ENCODE measurements around the gene SPATS2L. TPM values are rescaled to one million over a fixed set of nuclear protein-coding genes. Genes with fewer than 3 reads are reported as not detected.
A peak's percentile ranks its signal among the peaks of the same experiment; 100 is the strongest.

Gene SPATS2L
- total RNA-seq, 1 experiment from 2014 or later = 47.3 TPM

- H3K79me2 ChIP-seq (ENCODE audit: insufficient read depth, low read length) = peaks cover 27% of the 10 kb centered on the region; the same call in 1 of the 2 replicates
- H3K27me3 Mint-ChIP-seq (ENCODE audit: low read depth) = no peaks in the 10 kb centered on the region
These were observed 48.6 kb downstream of the SPATS2L start for GRCh38 chr2:200354833-200355751.

More at GRCh38 chr2:200354833-200355751, 48.6 kb downstream of the SPATS2L start:
- no peak overlapping the region for H4K91ac ChIP-seq (ENCODE audit: insufficient read length, low read depth, low read length)
- peaks cover 38% of the 10 kb centered on the region for H3K4me1 ChIP-seq (ENCODE audit: insufficient read depth, low read length)
- peaks cover 3% of the 10 kb centered on the region for H3K79me1 ChIP-seq (ENCODE audit: insufficient read depth, low read depth, low read length, poor library complexity, severe bottlenecking)
- peaks cover 0 to 2% of the 10 kb centered on the region in 2 experiments; a peak in 3 of 5 replicates for H3K9me3 Mint-ChIP-seq
- H3T11ph ChIP-seq (ENCODE audit: low read length) = no peak overlapping the region
- H4K20me1 ChIP-seq (ENCODE audit: control insufficient read depth, insufficient read depth, insufficient read length) = no peaks in the 10 kb centered on the region
- H3K27ac ChIP-seq (ENCODE audit: insufficient read length, low read depth, low read length) = peak overlapping the region; percentile 34
- peaks cover 2 to 8% (median 5%) of the 10 kb centered on the region in 3 experiments for H3K36me3 Mint-ChIP-seq (ENCODE audit: insufficient read depth in 1 of 3, low read depth in 3 of 3)
- H4K8ac ChIP-seq (replicated peaks; ENCODE audit: insufficient read length, low read depth, low read length) = no peak overlapping the region
- H3K27me3 ChIP-seq (ENCODE audit: insufficient read depth, low read length) = no peaks in the 10 kb centered on the region
- H3K56ac ChIP-seq (ENCODE audit: insufficient read length, low read depth, low read length) = no peak overlapping the region
- no peak overlapping the region for H3K23ac ChIP-seq (ENCODE audit: insufficient read length, low read depth, low read length)
- no peak overlapping the region for H2BK20ac ChIP-seq (ENCODE audit: low read depth, low read length, poor library complexity, severe bottlenecking)
- no peak overlapping the region for H2BK120ac ChIP-seq (ENCODE audit: low read depth, low read length, poor library complexity, severe bottlenecking)
- no peak overlapping the region for H2BK5ac ChIP-seq (ENCODE audit: insufficient read length, low read length)
- no peak overlapping the region for H3K4me3 Mint-ChIP-seq
- H3K9me3 ChIP-seq (ENCODE audit: control insufficient read depth, low read depth, low read length) = no peaks in the 10 kb centered on the region
- H2BK12ac ChIP-seq (ENCODE audit: insufficient read length, low read depth, low read length) = no peak overlapping the region
- no peak overlapping the region for H4K5ac ChIP-seq (ENCODE audit: insufficient read length, low read depth, low read length)
- TF ChIP-seq CTCF (conservative IDR thresholded peaks at IDR 0.05) = no peak
- H3K27ac Mint-ChIP-seq = peak overlapping the region; percentile 68 to 94 (median 85); a peak in 6 of 7 replicates
- H3K4me1 Mint-ChIP-seq = peaks cover 73 to 79% of the 10 kb centered on the region in 2 experiments
- H3K9ac ChIP-seq (ENCODE audit: extremely low read depth, insufficient read length, low read length) = no peak overlapping the region
- no peak overlapping the region for H2AK5ac ChIP-seq (ENCODE audit: insufficient read length, low read length)
- no CpG with 5 or more reads among the region's 11 CpGs for WGBS (ENCODE audit: extremely low coverage, insufficient read length, low lambda C conversion rate)
- no peak overlapping the region for H3K4ac ChIP-seq (ENCODE audit: low read depth, low read length)
- no peak overlapping the region for H2AFZ ChIP-seq (ENCODE audit: low read length)
- no peak for DNase-seq
- H3K14ac ChIP-seq (ENCODE audit: insufficient read depth, low read length) = peak overlapping the region; percentile 52; the same call in 1 of the 2 replicates
- no peaks in the 10 kb centered on the region for H3K23me2 ChIP-seq (ENCODE audit: insufficient read length, low read depth, low read length, poor library complexity, severe bottlenecking)
- H2BK15ac ChIP-seq (ENCODE audit: low read depth, low read length) = no peak overlapping the region
- no peak overlapping the region for H3K18ac ChIP-seq (ENCODE audit: insufficient read length, low read depth, low read length)
- H3K4me2 ChIP-seq (ENCODE audit: insufficient read depth, insufficient read length, low read length) = no peak overlapping the region
